Neuron (in vitro differentiated cells): ENCODE data around the gene HMG20B.
"Not testable (repeated sequence)": the region's sequence is repeated elsewhere in the genome, so short reads cannot be mapped to it uniquely, and the experiment has no call there.

ENCODE experiments used
- H2AFZ ChIP-seq: one replicate; pipeline ENCODE4 v1.6.1; 2013; ENCODE audit warnings: low read depth, mild to moderate bottlenecking, inconsistent platforms, low read length, moderate library complexity
- H3K27me3 ChIP-seq: one replicate; pipeline ENCODE4 v1.6.1; 2013; ENCODE audit warnings: low read length; ENCODE audit not compliant: insufficient read depth
- H3K36me3 ChIP-seq: one replicate; pipeline ENCODE4 v1.6.1; 2013; ENCODE audit warnings: low read length; ENCODE audit not compliant: insufficient read depth
- H3K4me1 ChIP-seq: one replicate; pipeline ENCODE4 v1.6.1; 2013; ENCODE audit warnings: low read length; ENCODE audit not compliant: insufficient read depth
- H3K4me3 ChIP-seq: 2 replicates; pipeline ENCODE4 v1.5.1; 2013; ENCODE audit warnings: mild to moderate bottlenecking, low read length, moderate library complexity
- H3K9me3 ChIP-seq: one replicate; pipeline ENCODE4 v1.6.1; 2013; ENCODE audit warnings: low read length

Gene HMG20B

DNA sequence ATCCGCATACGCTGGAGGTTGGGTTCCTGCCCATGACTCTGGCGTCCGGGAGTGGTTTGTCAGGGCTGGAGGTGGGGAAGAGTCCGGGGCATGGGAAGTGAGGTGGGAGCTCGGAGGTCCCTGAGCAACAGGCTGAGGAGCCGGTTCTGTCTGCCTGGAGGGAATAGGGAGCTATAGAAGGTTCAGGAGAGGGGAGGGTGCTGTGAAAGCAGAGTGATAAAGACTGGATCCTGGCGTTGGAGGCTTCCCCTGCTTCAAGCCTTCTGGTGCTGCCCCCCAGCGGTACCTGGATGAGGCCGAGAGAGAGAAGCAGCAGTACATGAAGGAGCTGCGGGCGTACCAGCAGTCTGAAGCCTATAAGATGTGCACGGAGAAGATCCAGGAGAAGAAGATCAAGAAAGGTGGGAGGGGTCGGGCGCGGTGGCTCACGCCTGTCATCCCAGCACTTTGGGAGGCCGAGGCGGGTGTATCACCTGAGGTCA, 2.6 kb downstream of the HMG20B start:
- Histone ChIP-seq H3K27me3 (no peaks in the 10 kb centered on the region), H2AFZ (no peak overlapping the region), H3K9me3 (no peaks in the 10 kb centered on the region), H3K36me3 (peaks cover 20% of the 10 kb centered on the region), H3K4me1 (peaks cover 7% of the 10 kb centered on the region), H3K4me3 (no peak overlapping the region)

GRCh38 chr19:3575949-3576673, 3.4 kb downstream of the HMG20B start:
- no peak overlapping the region for H3K4me3 ChIP-seq
- H3K27me3 ChIP-seq, result no peaks in the 10 kb centered on the region
- no peaks in the 10 kb centered on the region for H3K9me3 ChIP-seq

GRCh38 chr19:3576696-3577443, 4.1 kb downstream of the HMG20B start:
- Histone ChIP-seq H3K9me3 (no peaks in the 10 kb centered on the region), H3K4me1 (peaks cover 7% of the 10 kb centered on the region), H3K27me3 (no peaks in the 10 kb centered on the region), H2AFZ (no peak overlapping the region), H3K36me3 (peaks cover 20% of the 10 kb centered on the region), H3K4me3 (no peak overlapping the region)

More at GRCh38 chr19:3575949-3576673, 3.4 kb downstream of the HMG20B start:
- peaks cover 20% of the 10 kb centered on the region for H3K36me3 ChIP-seq
- peaks cover 7% of the 10 kb centered on the region for H3K4me1 ChIP-seq
- no peak overlapping the region for H2AFZ ChIP-seq

DNA sequence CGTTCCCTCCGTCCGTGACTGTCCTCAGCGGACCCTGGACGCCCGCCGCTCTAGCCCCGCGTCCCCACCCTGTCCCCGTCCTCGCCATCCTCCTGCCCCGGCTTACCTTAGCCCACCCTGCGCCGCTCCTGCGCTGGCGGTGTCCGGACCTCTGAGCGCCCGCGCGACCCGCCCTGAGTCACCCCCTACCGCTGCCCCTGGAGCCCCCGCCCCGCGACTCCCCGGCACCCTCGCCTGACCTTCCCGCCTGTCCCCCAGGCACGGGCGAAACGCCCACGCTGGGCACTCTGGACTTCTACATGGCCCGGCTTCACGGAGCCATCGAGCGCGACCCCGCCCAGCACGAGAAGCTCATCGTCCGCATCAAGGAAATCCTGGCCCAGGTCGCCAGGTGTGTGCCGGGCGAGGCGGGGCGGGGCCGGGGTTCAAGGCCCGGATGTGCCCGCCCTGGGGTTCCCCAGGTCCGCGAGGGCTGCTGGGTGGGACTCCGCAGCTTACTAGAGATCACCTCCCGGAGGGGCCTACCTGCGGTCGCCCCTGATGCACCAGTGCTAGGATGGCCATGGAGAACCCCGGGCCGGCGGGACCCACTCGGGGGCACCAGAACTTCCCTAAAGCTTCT, 5.1 kb downstream of the HMG20B start:
- no peaks in the 10 kb centered on the region for H3K9me3 ChIP-seq

DNA sequence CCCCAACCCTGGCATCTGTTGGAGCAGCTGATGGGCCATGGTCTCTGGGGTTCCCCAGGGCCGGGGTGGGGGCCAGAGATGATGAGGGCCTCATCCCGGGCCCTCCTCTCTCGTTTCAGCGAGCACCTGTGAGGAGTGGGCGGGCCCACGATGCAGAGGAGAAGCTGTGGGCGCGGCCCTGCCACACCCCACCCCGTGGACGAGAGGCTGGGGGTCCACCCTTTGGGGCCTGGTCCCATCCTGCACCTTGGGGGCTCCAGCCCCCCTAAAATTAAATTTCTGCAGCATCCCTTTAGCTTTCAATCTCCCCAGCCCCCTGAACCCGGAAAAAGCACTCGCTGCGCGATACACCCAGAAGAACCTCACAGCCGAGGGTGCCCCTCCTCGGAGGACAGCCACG, 5.6 kb downstream of the HMG20B start:
- H3K36me3 ChIP-seq, result peaks cover 20% of the 10 kb centered on the region
- H3K9me3 ChIP-seq, result no peaks in the 10 kb centered on the region
- H3K4me1 ChIP-seq, result peaks cover 4% of the 10 kb centered on the region
- H3K4me3 ChIP-seq, result no peak overlapping the region
- peaks cover 3% of the 10 kb centered on the region for H3K27me3 ChIP-seq
- H2AFZ ChIP-seq, result no peak overlapping the region

More for the DNA sequence above, 5.1 kb downstream of the HMG20B start:
- peaks cover 20% of the 10 kb centered on the region for H3K36me3 ChIP-seq
- peaks cover 2% of the 10 kb centered on the region for H3K27me3 ChIP-seq
- H3K4me3 ChIP-seq, result no peak overlapping the region
- H2AFZ ChIP-seq, result no peak overlapping the region
- peaks cover 4% of the 10 kb centered on the region for H3K4me1 ChIP-seq

- Histone ChIP-seq H3K4me1 (peaks cover 4% of the 10 kb centered on the region), H2AFZ (no peak overlapping the region), H3K27me3 (peaks cover 13% of the 10 kb centered on the region), H3K9me3 (no peaks in the 10 kb centered on the region), H3K36me3 (peaks cover 13% of the 10 kb centered on the region), H3K4me3 (no peak overlapping the region)
Measured at GRCh38 chr19:3580156-3580934, 7.6 kb downstream of the HMG20B start.

- H3K4me1 ChIP-seq, H2AFZ ChIP-seq, H3K9me3 ChIP-seq, H3K4me3 ChIP-seq, H3K36me3 ChIP-seq: not testable (repeated sequence)
- H3K27me3 ChIP-seq, result peaks cover 20% of the 10 kb centered on the region
Measured at GRCh38 chr19:3581792-3582191, 9.0 kb downstream of the HMG20B start.

GRCh38 chr19:3584036-3584802, 11.5 kb downstream of the HMG20B start:
- peaks cover 20% of the 10 kb centered on the region for H3K27me3 ChIP-seq
- H3K4me1 ChIP-seq, H3K4me3 ChIP-seq, H3K36me3 ChIP-seq, H2AFZ ChIP-seq, H3K9me3 ChIP-seq: not testable (repeated sequence)

DNA sequence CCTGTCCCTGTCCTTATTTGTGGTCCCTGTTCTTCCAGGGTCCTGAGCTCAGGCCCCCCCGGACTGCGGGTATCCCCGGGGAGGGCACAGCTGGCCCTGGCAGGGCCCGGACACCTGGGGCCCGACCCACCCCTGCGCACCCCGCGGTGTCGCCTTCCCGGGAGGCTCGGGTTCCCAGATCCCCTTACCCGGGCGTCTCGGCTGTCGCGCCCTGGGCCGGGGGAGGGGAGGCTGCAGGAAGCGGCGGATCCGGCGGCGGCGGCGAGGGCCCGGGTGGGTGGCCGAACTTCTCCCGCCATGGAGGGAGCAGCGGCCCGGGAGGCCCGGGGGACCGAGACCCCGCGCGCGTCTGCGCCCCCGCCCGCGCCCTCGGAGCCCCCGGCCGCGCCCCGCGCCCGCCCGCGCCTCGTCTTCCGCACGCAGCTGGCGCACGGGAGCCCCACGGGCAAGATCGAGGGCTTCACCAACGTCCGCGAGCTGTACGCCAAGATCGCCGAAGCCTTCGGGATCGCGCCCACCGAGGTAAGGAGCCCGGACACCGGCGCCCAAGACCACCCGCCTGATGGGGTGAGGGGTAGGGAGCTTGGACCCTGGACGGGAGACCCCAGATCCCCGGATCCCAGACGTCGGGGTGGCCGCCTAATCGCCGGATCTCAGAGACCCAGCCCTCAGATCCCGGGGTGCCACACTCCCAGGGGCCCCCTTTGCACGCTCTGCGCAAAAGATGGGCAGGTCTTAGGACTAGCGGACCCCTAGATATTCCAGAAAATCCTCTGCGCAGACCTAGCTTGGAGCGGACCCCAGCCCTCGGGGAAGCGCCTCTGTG, 12.8 kb downstream of the HMG20B start, which contains the start of gene GIPC3:
TSS of gene GIPC3 (plus strand) at position 178 of the 826 bp plus-strand sequence. CDS start at position 298, 120 bp downstream.
- H3K4me3 ChIP-seq, result no peak within 1 kb of the TSS
- peaks cover 20% of the 10 kb centered on the region for H3K27me3 ChIP-seq
- H3K9me3 ChIP-seq, result no peaks in the 10 kb centered on the region
- H3K4me1 ChIP-seq, result no peaks in the 10 kb centered on the region
- no peaks in the 10 kb centered on the region for H3K36me3 ChIP-seq
- H2AFZ ChIP-seq, result no peak within 1 kb of the TSS

GRCh38 chr19:3586127-3586626, 13.4 kb downstream of the HMG20B start:
- Histone ChIP-seq H3K27me3 (peaks cover 20% of the 10 kb centered on the region), H3K36me3 (no peaks in the 10 kb centered on the region), H3K4me1 (no peaks in the 10 kb centered on the region), H3K9me3 (peaks cover 3% of the 10 kb centered on the region), H3K4me3 (no peak overlapping the region), H2AFZ (no peak overlapping the region)

DNA sequence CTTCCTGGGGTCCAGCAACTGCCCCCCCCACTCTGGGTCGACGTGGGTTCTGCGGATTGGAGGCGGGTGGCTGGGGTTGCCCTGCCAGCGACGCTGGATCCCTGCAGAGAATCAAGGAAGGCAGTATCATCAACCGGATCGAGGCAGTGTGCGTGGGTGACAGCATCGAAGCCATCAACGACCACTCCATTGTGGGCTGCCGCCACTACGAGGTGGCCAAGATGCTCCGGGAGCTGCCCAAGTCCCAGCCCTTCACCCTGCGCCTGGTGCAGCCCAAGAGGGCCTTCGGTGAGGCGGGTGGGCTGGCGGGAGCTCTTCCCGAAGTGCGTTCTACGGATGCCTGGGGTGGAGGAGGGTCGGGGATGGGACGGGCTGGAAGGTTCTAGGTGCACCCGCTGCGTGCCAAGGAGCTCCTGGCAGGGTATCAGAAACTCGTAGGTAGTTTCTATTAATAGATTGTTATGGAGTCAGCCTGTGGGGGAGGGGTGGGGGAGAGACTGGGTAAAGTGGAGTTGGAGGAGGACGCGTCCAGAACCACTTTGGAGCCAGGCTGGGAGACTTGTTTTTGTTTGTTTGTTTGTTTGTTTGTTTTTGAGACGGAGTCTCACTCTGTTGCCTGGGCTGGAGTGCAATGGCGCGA, 14.1 kb downstream of the HMG20B start:
- H3K9me3 ChIP-seq, result peaks cover 7% of the 10 kb centered on the region
- H2AFZ ChIP-seq, result no peak overlapping the region
- H3K36me3 ChIP-seq, result no peaks in the 10 kb centered on the region
- H3K27me3 ChIP-seq, result peaks cover 20% of the 10 kb centered on the region
- H3K4me3 ChIP-seq, result no peak overlapping the region
- H3K4me1 ChIP-seq, result no peaks in the 10 kb centered on the region
